ENCODE measurements around the gene GPX4. TPM values are rescaled to one million over a fixed set of nuclear protein-coding genes. Genes with fewer than 3 reads are reported as not detected.

GPX4 gene
- total and polyA plus RNA-seq, 10 of the 15 experiments (the other 5 are each of a cell fraction or from before 2014, with no cell fraction given) = 33.3 to 749 (median 297) TPM

DNA sequence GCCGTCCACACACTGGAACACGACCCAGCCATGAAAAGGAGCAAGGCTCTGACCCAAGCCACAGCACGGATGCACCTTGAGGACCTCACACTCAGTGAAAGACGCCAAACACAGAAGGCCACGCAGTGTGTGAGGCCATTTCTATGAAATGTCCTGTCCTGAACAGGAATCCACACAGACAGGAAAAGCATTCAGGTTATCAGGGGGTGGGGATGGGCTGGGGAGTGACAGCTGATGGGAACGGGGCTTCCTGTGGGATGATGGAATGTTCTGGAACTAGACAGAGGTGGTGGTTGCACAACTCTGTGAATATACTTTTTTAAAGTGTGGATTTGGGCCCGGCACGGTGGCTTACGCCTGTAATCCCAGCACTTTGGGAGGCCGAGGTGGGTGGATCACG, 30.6 kb downstream of the GPX4 start (continued):
- no peak for TF ChIP-seq ZNF687 (IDR thresholded peaks at IDR 0.05)

- intact Hi-C loops (cut with micrococcal nuclease; ENCODE audit: unreplicated experiment) = no loop called here
- Histone ChIP-seq H3K27me3 (replicated peaks in 1 of 2; ENCODE audit: control insufficient read depth in 2 of 2, insufficient read depth in 2 of 2, low read length in 1 of 2) (no peaks in the 10 kb centered on the region), H2AFZ (ENCODE audit: control insufficient read depth, low read depth, low read length) (no peak overlapping the region), H3K4me2 (ENCODE audit: control insufficient read depth, insufficient read depth) (no peak overlapping the region), H3K36me3 (ENCODE audit: control insufficient read depth in 2 of 2, insufficient read depth in 2 of 2, low read length in 1 of 2) (peaks cover 0 to 7% of the 10 kb centered on the region in 2 experiments; a peak in 2 of 4 replicates), H3K79me2 (ENCODE audit: control insufficient read depth, insufficient read depth, low read length) (peaks cover 24% of the 10 kb centered on the region), H3K9ac (ENCODE audit: control insufficient read depth, insufficient read depth, low read length) (no peak overlapping the region), H4K20me1 (ENCODE audit: control insufficient read depth, insufficient read depth) (no peaks in the 10 kb centered on the region), H3K4me3 (no peak overlapping the region), H3K9me3 (replicated peaks; ENCODE audit: control insufficient read depth, insufficient read depth, low read length) (no peaks in the 10 kb centered on the region), H3K27ac (ENCODE audit: control insufficient read depth, insufficient read depth) (no peak overlapping the region), H3K4me1 (ENCODE audit: control insufficient read depth, insufficient read depth, low read length) (peaks cover 28% of the 10 kb centered on the region)
- ChIA-PET CTCF (no interaction called here), POLR2A (interaction anchor here (0.6 to 0.7 kb wide), 4 partner anchors 27 to 1901 kb away, joined by 3 to 8 read pairs (median 6); no protein-coding TSS in a partner anchor), SMC1A (ENCODE audit: uncharacterized antibody, unreplicated experiment) (no interaction called here), RAD21 (ENCODE audit: unreplicated experiment) (no interaction called here)
- FAIRE-seq = no peak
- 88% methylated on average over 17 of the region's 17 CpGs for WGBS (ENCODE audit: insufficient coverage, insufficient replicate concordance, low lambda C conversion rate, missing lambda C conversion rate)
- no peak for ATAC-seq
- DNase-seq (ENCODE audit: low read depth, low spot score) = no peak
- in situ Hi-C loops (cut with MboI) = no loop called here
- no TSS peak for BruUV-seq (replicated peaks)
- TF ChIP-seq MEF2A (IDR thresholded peaks at IDR 0.05; ENCODE audit: insufficient read depth, low read depth, low read length) (no peak), SP1 (IDR thresholded peaks at IDR 0.05; ENCODE audit: low read depth, low read length) (no peak), CTCF (IDR thresholded peaks at IDR 0.05 in 2 of 3, conservative IDR thresholded peaks at IDR 0.05 in 1 of 3; ENCODE audit: control insufficient read depth in 2 of 3, extremely low read depth in 1 of 3, insufficient read depth in 1 of 3, low read depth in 3 of 3, low read length in 3 of 3) (no peak), NFYA (IDR thresholded peaks at IDR 0.05; ENCODE audit: borderline replicate concordance, low read depth, low read length) (no peak)
- TF ChIP-seq, protein P1, sequence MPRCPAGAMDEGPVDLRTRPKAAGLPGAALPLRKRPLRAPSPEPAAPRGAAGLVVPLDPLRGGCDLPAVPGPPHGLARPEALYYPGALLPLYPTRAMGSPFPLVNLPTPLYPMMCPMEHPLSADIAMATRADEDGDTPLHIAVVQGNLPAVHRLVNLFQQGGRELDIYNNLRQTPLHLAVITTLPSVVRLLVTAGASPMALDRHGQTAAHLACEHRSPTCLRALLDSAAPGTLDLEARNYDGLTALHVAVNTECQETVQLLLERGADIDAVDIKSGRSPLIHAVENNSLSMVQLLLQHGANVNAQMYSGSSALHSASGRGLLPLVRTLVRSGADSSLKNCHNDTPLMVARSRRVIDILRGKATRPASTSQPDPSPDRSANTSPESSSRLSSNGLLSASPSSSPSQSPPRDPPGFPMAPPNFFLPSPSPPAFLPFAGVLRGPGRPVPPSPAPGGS (IDR thresholded peaks at IDR 0.05; ENCODE audit: borderline replicate concordance, insufficient read depth, low read depth, low read length, poor library complexity, severe bottlenecking) = no peak
- TF ChIP-seq, protein P2, sequence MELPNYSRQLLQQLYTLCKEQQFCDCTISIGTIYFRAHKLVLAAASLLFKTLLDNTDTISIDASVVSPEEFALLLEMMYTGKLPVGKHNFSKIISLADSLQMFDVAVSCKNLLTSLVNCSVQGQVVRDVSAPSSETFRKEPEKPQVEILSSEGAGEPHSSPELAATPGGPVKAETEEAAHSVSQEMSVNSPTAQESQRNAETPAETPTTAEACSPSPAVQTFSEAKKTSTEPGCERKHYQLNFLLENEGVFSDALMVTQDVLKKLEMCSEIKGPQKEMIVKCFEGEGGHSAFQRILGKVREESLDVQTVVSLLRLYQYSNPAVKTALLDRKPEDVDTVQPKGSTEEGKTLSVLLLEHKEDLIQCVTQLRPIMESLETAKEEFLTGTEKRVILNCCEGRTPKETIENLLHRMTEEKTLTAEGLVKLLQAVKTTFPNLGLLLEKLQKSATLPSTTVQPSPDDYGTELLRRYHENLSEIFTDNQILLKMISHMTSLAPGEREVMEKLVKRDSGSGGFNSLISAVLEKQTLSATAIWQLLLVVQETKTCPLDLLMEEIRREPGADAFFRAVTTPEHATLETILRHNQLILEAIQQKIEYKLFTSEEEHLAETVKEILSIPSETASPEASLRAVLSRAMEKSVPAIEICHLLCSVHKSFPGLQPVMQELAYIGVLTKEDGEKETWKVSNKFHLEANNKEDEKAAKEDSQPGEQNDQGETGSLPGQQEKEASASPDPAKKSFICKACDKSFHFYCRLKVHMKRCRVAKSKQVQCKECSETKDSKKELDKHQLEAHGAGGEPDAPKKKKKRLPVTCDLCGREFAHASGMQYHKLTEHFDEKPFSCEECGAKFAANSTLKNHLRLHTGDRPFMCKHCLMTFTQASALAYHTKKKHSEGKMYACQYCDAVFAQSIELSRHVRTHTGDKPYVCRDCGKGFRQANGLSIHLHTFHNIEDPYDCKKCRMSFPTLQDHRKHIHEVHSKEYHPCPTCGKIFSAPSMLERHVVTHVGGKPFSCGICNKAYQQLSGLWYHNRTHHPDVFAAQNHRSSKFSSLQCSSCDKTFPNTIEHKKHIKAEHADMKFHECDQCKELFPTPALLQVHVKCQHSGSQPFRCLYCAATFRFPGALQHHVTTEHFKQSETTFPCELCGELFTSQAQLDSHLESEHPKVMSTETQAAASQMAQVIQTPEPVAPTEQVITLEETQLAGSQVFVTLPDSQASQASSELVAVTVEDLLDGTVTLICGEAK (IDR thresholded peaks at IDR 0.05; ENCODE audit: borderline replicate concordance) = no peak
These were observed 31.7 kb downstream of the GPX4 start for GRCh38 chr19:1135454-1135853.
